Measurements from ENCODE around the gene CARMIL1.

GRCh38 chr6:25596928-25597818 is 318.0 kb downstream of the CARMIL1 start:
- TF ChIP-seq CTCF (conservative IDR thresholded peaks at IDR 0.05; ENCODE audit: low read length) (no peak), EZH2phosphoT487 (IDR thresholded peaks at IDR 0.05; ENCODE audit: borderline replicate concordance) (no peak)
